Measurements from ENCODE around the gene GRIN2C.

DNA sequence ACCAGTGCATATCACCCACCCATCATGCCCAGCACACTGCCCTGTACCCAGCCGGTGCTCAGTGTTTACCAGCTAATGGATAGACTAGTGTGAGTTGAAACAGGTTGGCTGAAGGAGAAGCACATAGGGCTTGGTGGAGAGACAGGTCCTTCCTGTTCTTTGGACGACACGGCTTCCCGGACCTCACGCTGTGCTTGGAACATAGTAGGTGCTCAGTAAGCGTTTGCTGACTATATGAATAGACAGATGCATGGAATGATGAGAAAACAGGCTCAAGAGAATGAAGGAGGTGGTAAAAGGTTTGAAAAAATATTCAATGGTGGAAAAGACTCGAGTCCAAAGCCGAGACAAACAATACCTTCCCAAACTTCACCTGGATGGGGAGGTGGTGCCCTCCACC lies 40.5 kb upstream of the GRIN2C start:
- no peak for TF ChIP-seq RARB (CRISPR knock-in tag; IDR thresholded peaks at IDR 0.05)
- TF ChIP-seq TCF4 (CRISPR knock-in tag; IDR thresholded peaks at IDR 0.05; ENCODE audit: borderline replicate concordance) = no peak
- TF ChIP-seq ZNF8 (CRISPR knock-in tag; IDR thresholded peaks at IDR 0.05) = no peak
- TF ChIP-seq ZFP30 (CRISPR knock-in tag; IDR thresholded peaks at IDR 0.05) = no peak
- TF ChIP-seq, protein P1, sequence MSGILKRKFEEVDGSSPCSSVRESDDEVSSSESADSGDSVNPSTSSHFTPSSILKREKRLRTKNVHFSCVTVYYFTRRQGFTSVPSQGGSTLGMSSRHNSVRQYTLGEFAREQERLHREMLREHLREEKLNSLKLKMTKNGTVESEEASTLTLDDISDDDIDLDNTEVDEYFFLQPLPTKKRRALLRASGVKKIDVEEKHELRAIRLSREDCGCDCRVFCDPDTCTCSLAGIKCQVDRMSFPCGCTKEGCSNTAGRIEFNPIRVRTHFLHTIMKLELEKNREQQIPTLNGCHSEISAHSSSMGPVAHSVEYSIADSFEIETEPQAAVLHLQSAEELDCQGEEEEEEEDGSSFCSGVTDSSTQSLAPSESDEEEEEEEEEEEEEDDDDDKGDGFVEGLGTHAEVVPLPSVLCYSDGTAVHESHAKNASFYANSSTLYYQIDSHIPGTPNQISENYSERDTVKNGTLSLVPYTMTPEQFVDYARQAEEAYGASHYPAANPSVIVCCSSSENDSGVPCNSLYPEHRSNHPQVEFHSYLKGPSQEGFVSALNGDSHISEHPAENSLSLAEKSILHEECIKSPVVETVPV (CRISPR knock-in tag; IDR thresholded peaks at IDR 0.05) = no peak
- no peak for TF ChIP-seq CREB5 (CRISPR knock-in tag; IDR thresholded peaks at IDR 0.05; ENCODE audit: low read depth)
- TF ChIP-seq OSR1 (CRISPR knock-in tag; IDR thresholded peaks at IDR 0.05) = no peak
- TF ChIP-seq ZFP3 (CRISPR knock-in tag; IDR thresholded peaks at IDR 0.05) = no peak
- TF ChIP-seq ZC3H10 (CRISPR knock-in tag; IDR thresholded peaks at IDR 0.05) = no peak
- TF ChIP-seq, protein P2, sequence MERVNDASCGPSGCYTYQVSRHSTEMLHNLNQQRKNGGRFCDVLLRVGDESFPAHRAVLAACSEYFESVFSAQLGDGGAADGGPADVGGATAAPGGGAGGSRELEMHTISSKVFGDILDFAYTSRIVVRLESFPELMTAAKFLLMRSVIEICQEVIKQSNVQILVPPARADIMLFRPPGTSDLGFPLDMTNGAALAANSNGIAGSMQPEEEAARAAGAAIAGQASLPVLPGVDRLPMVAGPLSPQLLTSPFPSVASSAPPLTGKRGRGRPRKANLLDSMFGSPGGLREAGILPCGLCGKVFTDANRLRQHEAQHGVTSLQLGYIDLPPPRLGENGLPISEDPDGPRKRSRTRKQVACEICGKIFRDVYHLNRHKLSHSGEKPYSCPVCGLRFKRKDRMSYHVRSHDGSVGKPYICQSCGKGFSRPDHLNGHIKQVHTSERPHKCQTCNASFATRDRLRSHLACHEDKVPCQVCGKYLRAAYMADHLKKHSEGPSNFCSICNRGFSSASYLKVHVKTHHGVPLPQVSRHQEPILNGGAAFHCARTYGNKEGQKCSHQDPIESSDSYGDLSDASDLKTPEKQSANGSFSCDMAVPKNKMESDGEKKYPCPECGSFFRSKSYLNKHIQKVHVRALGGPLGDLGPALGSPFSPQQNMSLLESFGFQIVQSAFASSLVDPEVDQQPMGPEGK (CRISPR knock-in tag; IDR thresholded peaks at IDR 0.05; ENCODE audit: borderline replicate concordance) = no peak
- TF ChIP-seq PPARA (CRISPR knock-in tag; IDR thresholded peaks at IDR 0.05; ENCODE audit: borderline replicate concordance) = no peak
- no peak for TF ChIP-seq SNAI2 (CRISPR knock-in tag; IDR thresholded peaks at IDR 0.05)
- TF ChIP-seq CSDC2 (CRISPR knock-in tag; IDR thresholded peaks at IDR 0.05) = no peak
